ENCODE data around the gene PITPNC1. TPM values are rescaled to one million over a fixed set of nuclear protein-coding genes. Genes with fewer than 3 reads are reported as not detected.
A peak's percentile ranks its signal among the peaks of the same experiment; 100 is the strongest.

Gene PITPNC1
- total and polyA plus RNA-seq, 2 experiments from 2014 or later = 5.8 to 7.3 TPM

- TF ChIP-seq EZH2phosphoT487 (IDR thresholded peaks at IDR 0.05; ENCODE audit: insufficient read depth, low read depth) (no peak), EZH2 (IDR thresholded peaks at IDR 0.05; ENCODE audit: insufficient read depth, poor library complexity, severe bottlenecking) (no peak)
- 88 to 90% methylated on average over 6 of the region's 6 CpGs for WGBS, 2 experiments (ENCODE audit: low coverage in 1 of 2, low lambda C conversion rate in 2 of 2, missing lambda C conversion rate in 2 of 2)
- H3K9me2 ChIP-seq (ENCODE audit: insufficient read depth) = no peaks in the 10 kb centered on the region
- no peaks in the 10 kb centered on the region for H4K20me1 ChIP-seq (ENCODE audit: insufficient read depth)
- no peak overlapping the region for H3K4me2 ChIP-seq (ENCODE audit: unreplicated experiment)
- no peaks in the 10 kb centered on the region for H3K9me3 ChIP-seq (ENCODE audit: low read depth)
- H3F3A ChIP-seq (ENCODE audit: insufficient read depth) = peaks cover 16% of the 10 kb centered on the region
- no peak overlapping the region for H3K4me3 ChIP-seq
- DNase-seq = no peak
- no peaks in the 10 kb centered on the region for H3K36me3 ChIP-seq (ENCODE audit: low read depth)
- H3K9ac ChIP-seq = no peak overlapping the region
- no peaks in the 10 kb centered on the region for H3K27me3 ChIP-seq (replicated peaks; ENCODE audit: insufficient read depth)
- H3K79me2 ChIP-seq (ENCODE audit: insufficient read depth) = no peaks in the 10 kb centered on the region
- in situ Hi-C loops (cut with MboI) = no loop called here
- no peak overlapping the region for H2AFZ ChIP-seq
- H3K27ac ChIP-seq = no peak overlapping the region
- H3K4me1 ChIP-seq (ENCODE audit: insufficient read depth) = peaks cover 15% of the 10 kb centered on the region
Measured at GRCh38 chr17:67554634-67555033, 177.6 kb downstream of the PITPNC1 start.

- Histone ChIP-seq H3K9me3 (ENCODE audit: low read depth) (no peaks in the 10 kb centered on the region), H3K27ac (no peak overlapping the region), H2AFZ (no peak overlapping the region), H3F3A (ENCODE audit: insufficient read depth) (peaks cover 16% of the 10 kb centered on the region), H3K36me3 (ENCODE audit: low read depth) (no peaks in the 10 kb centered on the region), H3K4me2 (ENCODE audit: unreplicated experiment) (no peak overlapping the region), H3K27me3 (replicated peaks; ENCODE audit: insufficient read depth) (no peaks in the 10 kb centered on the region), H3K79me2 (ENCODE audit: insufficient read depth) (no peaks in the 10 kb centered on the region), H3K4me1 (ENCODE audit: insufficient read depth) (peaks cover 15% of the 10 kb centered on the region), H3K9ac (no peak overlapping the region), H3K4me3 (no peak overlapping the region), H3K9me2 (ENCODE audit: insufficient read depth) (no peaks in the 10 kb centered on the region), H4K20me1 (ENCODE audit: insufficient read depth) (no peaks in the 10 kb centered on the region)
- in situ Hi-C loops (cut with MboI) = no loop called here
- TF ChIP-seq EZH2 (IDR thresholded peaks at IDR 0.05; ENCODE audit: insufficient read depth, poor library complexity, severe bottlenecking) (no peak), EZH2phosphoT487 (IDR thresholded peaks at IDR 0.05; ENCODE audit: insufficient read depth, low read depth) (no peak)
- DNase-seq = no peak
- WGBS, 2 experiments (ENCODE audit: low coverage in 1 of 2, low lambda C conversion rate in 2 of 2, missing lambda C conversion rate in 2 of 2) = 100% methylated on average over 1 of the region's 1 CpG
Measured at GRCh38 chr17:67555855-67556254, 178.8 kb downstream of the PITPNC1 start.

- Histone ChIP-seq H3F3A (ENCODE audit: insufficient read depth) (peaks cover 16% of the 10 kb centered on the region), H3K9me2 (ENCODE audit: insufficient read depth) (no peaks in the 10 kb centered on the region), H2AFZ (no peak overlapping the region), H3K9ac (peak overlapping the region; percentile 60; the same call in 1 of the 2 replicates), H3K4me3 (no peak overlapping the region), H3K9me3 (ENCODE audit: low read depth) (no peaks in the 10 kb centered on the region), H3K4me1 (ENCODE audit: insufficient read depth) (peaks cover 15% of the 10 kb centered on the region), H3K4me2 (ENCODE audit: unreplicated experiment) (no peak overlapping the region), H3K27me3 (replicated peaks; ENCODE audit: insufficient read depth) (no peaks in the 10 kb centered on the region), H3K79me2 (ENCODE audit: insufficient read depth) (no peaks in the 10 kb centered on the region), H4K20me1 (ENCODE audit: insufficient read depth) (no peaks in the 10 kb centered on the region), H3K27ac (peak overlapping the region; percentile 83), H3K36me3 (ENCODE audit: low read depth) (no peaks in the 10 kb centered on the region)
- no peak for DNase-seq
- in situ Hi-C loops (cut with MboI) = no loop called here
- WGBS, 2 experiments (ENCODE audit: low coverage in 1 of 2, low lambda C conversion rate in 2 of 2, missing lambda C conversion rate in 2 of 2) = 86 to 88% methylated on average over 11 of the region's 11 CpGs
- TF ChIP-seq EZH2phosphoT487 (IDR thresholded peaks at IDR 0.05; ENCODE audit: insufficient read depth, low read depth) (no peak), EZH2 (IDR thresholded peaks at IDR 0.05; ENCODE audit: insufficient read depth, poor library complexity, severe bottlenecking) (no peak)
Measured at GRCh38 chr17:67557052-67557845, 180.2 kb downstream of the PITPNC1 start.

GRCh38 chr17:67557921-67558320 lies 180.8 kb downstream of the PITPNC1 start:
- in situ Hi-C loops (cut with MboI) = no loop called here
- Histone ChIP-seq H3K27me3 (replicated peaks; ENCODE audit: insufficient read depth) (no peaks in the 10 kb centered on the region), H3K4me1 (ENCODE audit: insufficient read depth) (peaks cover 15% of the 10 kb centered on the region), H3K9me2 (ENCODE audit: insufficient read depth) (no peaks in the 10 kb centered on the region), H3K27ac (peak overlapping the region; percentile 83), H4K20me1 (ENCODE audit: insufficient read depth) (no peaks in the 10 kb centered on the region), H3K4me2 (ENCODE audit: unreplicated experiment) (peak overlapping the region; percentile 22), H3K79me2 (ENCODE audit: insufficient read depth) (no peaks in the 10 kb centered on the region), H2AFZ (no peak overlapping the region), H3K4me3 (no peak overlapping the region), H3K9ac (peak overlapping the region; percentile 60), H3K9me3 (ENCODE audit: low read depth) (no peaks in the 10 kb centered on the region), H3F3A (ENCODE audit: insufficient read depth) (peaks cover 16% of the 10 kb centered on the region), H3K36me3 (ENCODE audit: low read depth) (no peaks in the 10 kb centered on the region)
- DNase-seq = peak; percentile 77
- 0 out of 2 replicates have a peak, but pooled peaks have one; percentile 30 for TF ChIP-seq EZH2phosphoT487 (IDR thresholded peaks at IDR 0.05; ENCODE audit: insufficient read depth, low read depth)
- TF ChIP-seq EZH2 (IDR thresholded peaks at IDR 0.05; ENCODE audit: insufficient read depth, poor library complexity, severe bottlenecking) = no peak
- 69 to 75% methylated on average over 5 of the region's 5 CpGs for WGBS, 2 experiments (ENCODE audit: low coverage in 1 of 2, low lambda C conversion rate in 2 of 2, missing lambda C conversion rate in 2 of 2)

Data from GM23248 (cell line).